ENCODE data around the gene CRYBG1.

Gene CRYBG1

DNA sequence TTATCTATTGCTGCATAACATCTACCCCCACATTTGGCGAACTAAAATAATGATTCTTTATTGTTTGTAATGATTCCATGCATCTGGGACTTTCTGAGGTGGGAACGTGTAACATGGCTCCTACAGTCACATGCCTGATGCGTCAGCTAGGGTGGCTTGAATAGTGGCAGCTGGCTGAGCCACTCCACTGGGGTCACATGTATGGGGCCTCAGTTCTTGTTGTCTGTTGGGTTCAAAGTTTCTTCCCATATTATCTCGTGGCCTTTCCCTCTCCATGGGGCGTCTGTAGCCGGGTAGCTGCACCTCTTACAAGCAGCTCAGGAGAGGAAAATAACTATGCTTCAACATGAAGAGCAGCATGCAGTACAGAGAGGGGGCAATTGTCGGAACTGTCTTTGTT, 69.9 kb downstream of the CRYBG1 start:
- DNase-seq = no peak

DNA sequence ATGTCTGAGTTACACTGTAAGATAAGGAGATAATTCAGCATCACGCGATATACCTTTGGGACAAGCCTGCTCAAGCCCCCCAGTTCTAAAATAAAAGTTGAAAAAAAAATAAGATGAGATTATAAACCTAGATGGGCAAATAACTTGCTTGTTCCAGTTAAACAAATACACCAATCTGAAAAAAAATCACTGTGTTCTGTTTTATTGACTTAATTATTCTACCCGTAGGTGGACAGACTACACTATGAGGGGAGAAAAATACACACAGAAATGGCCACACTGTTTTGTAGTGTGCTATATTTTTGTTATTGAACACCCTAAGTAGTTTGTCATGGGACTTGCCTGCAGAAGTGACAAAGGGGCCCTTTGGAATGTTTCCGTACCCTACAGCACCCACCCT, 70.9 kb downstream of the CRYBG1 start:
- DNase-seq = no peak

DNA sequence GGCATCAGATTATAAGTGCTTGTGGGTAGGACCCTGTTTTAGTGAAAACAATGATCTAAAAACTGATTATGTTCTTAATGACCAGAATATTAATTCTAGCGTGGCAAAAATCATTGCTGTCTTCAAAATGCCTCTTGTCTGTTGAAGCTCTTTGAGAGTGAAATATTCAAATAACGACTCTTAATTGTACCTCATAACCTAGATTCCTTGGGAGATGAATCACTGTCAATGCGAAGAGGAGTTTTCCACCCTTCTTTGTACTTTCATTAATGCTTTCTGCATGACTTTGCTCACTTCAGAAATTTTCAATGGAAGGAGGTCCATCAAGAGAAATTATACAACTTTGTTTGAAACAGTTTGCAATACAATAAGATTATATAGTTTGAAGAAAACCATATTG, 71.5 kb downstream of the CRYBG1 start:
- DNase-seq = no peak

DNA sequence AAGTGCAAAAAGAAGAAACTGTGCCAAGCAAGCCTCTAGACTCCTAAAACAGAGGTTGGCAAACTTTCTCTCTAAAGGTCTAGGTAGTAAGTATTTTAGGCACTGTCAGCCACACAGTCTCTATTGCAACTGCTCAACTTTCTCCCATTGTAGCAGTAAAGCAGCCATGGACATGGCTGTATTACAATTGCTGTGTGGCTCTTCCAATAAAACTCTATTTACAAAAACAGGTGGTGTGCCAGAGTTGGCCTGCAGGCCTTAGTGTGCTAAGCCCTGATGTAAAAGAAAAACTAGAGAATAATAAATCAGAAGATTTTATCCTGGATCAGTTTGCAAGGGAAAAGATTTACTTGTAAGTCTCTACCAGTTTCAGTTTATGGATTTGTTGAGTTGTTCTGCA, 74.0 kb downstream of the CRYBG1 start:
- DNase-seq = no peak

DNA sequence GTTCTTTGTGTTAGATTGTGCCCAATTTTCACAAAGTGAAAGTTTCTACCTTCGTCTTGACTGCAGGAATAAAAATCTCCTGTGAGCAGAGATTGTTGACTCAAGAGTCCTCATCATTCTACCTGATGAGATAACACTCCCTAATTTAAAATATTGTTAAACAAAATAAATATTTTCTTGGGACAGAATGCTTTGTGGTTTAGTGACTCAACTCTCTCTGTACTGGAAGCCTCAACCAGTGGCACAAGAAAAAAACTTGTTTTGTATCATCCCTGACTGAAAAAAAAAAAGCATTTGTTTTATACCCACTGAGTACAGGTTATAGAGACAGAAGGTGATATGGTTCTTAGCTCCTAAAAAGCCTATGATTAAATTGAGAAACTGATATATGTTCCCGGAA, 78.9 kb downstream of the CRYBG1 start:
- DNase-seq = no peak

DNA sequence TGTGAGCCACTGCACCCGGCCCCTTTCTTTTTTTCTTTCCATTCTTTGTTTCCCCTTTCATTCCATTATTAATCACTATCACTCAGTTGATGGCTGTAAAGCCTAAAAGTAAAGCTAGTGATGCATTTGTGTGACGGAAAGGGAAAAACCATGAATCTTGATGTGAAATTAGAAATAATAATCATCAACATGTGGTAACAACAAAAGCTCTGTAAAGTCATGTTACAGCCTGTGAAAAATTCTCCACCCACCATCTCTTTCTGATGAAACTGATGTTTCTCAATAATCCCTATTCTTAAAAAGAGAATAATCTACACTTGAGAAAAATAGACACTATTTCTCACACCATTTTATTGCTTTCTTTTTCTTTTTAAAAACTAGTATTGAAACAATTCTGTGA, 80.0 kb downstream of the CRYBG1 start:
- no peak for DNase-seq

DNA sequence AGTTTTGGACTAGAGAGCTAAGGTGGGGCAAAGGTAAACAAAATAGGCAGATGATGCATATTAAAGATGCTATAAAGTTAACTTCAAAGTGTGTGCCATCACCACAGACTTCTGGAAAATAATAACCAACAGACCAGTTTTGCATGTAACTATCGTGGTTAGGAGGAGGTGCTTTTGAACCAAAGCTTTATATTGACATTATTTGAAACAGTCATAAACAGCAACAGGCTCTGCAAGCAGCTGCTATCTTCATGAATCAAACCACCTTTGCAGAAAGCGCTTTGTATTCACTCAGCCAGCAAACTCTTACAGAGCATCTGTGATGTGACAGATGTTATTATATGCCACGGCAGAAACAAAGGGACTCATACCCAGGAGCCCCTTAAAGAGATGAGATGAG, 81.9 kb downstream of the CRYBG1 start:
- DNase-seq = no peak

DNA sequence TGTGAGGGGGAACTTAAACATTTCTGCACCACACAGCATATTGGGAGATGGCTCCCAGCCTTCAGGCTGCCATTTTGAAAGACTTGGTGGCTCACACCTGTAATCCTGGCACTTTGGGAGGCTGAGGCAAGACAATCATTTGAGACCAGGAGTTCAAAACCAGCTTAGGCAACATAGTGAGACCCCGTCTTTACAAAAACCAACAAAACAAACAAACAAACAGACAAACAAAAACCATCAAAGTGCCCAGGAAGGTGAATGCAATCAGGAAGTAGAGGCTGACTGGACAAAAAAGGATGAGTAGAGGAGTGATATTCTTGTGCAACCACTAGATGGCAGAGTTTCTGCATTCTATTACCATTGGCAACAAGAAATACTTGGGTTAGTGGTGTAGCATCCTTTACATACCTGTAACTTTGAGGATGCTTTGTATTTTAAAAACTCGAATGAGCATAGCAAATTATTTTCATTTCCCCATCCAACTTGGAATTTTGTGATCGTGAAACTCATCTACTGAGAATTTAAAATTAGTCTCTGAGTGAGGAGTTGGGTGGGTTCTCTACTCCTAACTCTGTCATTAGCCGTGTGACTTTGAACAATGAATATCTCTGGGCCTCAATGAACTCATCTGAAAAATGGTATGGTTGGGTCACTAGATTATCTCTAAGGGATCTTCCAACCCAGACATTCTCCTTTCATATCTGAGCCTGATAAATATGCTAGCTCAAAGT, 84.4 kb downstream of the CRYBG1 start:
- DNase-seq = peak; percentile 67

DNA sequence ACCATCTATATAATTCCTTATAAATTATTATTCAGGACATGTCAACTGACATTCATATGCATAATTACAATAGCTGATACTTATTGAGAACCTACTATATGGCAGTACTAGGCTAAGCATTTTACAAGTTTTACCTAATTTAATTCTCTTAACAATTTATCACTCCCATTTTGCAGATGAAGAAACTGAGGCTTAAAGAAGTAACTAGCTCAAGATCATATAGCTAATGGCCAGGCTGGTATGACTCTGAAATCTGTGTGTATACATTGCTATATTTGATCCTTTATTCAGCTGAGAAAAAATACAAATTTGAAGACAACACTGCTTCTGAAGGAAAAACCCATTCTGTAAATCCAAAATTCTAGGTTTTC, 85.0 kb downstream of the CRYBG1 start:
- DNase-seq = no peak

DNA sequence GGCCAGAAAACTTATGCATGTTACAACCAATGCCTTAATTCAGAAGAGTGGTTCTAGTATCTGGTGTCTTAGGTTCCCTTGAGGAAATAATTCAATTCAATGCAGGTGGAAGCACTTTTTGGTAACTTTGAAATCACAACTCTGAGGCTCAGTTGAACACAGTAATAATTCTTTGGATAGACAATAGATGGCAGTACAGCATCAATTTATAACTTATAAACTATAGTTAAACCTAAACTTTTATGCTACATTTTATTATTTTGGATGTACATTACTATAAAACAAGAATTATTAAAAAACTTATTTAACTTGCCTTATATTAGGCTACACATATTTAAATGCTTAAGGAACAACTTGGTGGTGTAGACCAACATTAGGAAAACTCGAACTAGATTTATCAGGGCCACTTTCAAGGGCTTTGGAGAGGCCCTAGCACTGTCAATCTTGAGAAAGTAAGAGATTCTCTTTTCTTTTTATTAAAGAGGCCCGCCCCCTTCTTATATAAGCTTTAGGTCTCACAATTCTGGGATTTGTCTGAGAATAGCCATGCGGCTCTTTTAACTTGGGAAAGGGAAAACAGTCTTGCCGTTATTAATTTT, 85.9 kb downstream of the CRYBG1 start:
- DNase-seq = no peak

DNA sequence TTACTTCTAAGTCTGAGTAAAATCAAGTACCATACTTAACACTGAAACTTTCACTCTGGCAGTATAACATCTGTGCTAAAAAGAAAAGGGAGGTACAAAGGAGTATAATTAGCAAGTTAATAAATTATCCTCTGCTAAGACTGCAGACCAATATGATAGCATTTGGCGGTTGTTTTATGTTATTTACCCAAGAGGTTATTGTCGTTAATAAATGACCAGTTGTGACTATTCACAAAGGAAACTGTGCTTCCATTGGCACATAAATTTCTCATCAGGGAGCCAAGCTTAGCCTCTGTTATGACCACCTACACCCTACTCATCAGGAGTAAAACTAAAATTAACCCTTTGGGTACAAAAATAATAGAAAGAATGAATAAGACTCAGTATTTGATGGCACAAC, 86.5 kb downstream of the CRYBG1 start:
- DNase-seq = no peak

DNA sequence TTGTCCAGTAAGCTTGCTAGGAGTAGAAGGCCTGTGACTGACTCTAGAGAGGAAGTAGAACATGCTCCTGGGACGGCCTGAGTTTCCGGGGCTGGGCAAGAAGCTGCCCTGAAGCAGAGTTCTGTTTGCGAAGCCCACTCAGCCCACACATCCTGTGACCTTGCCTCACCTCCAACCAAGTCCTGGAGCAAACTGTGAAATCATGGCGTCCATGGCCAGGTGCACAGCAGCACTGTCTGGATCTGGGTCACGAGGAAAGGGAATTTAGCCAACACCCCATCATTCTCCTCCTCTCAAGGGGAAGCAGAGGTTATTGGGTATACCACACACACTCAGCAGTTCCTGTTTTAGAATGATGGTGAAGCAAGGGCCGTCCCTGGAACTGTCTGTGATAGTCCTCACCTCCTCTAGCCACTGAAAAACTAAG, 87.5 kb downstream of the CRYBG1 start:
- DNase-seq = no peak

DNA sequence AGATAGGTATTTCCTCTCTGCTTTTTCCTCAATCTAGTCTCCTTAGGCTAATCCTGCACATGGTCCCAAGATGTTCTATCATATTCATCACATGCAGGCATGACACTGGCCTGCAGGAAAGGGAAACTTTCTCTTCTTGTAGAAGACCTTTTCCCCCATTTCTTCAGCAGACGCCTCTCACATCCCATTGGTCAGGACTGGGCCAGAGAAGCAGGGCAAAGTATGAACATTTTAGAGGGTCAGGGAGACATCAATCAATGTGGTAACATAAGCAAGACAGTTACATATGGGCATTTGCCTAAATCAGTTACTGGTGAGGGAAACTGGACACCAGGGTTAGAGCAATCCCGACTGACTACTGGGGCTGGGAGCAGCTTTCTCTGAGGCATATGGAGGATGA, 90.1 kb downstream of the CRYBG1 start:
- DNase-seq = no peak

DNA sequence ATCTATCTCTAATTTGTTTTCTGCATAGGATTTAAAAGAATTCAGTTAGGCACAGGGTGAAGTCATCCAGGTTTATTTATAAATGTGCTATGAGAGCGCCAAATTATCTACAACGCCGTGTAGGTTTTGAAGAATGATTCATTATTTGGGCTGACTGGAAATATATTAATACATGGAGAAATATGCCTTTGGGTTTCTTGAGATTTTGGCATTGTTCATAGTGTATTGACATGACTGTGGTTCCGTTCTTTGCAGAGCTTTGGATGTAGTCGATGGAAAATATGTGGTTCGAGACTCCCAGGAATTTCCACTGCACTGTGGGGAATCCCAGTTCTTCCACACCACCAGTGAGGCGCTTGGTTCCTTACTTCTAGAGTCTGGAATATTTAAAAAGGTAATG, 90.9 kb downstream of the CRYBG1 start:
- DNase-seq = no peak

DNA sequence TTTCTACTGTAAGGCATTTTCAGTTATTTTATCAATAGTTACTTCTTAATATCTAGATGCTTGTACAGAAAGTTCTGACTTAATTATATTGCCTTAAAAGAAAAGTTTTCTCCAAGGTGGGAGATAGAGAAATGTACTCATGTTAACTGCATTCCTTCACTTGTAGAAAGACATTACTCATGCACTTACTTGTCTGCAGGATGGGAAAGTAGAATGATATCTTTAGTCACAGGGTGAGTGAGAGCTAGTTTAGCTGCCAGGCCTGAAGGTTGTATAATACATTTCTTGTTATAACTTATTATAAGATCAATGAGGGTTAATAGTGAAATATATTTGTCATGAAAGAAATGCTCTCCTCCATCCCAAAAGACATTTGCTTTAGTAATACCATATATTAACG, 92.1 kb downstream of the CRYBG1 start:
- DNase-seq = no peak

DNA sequence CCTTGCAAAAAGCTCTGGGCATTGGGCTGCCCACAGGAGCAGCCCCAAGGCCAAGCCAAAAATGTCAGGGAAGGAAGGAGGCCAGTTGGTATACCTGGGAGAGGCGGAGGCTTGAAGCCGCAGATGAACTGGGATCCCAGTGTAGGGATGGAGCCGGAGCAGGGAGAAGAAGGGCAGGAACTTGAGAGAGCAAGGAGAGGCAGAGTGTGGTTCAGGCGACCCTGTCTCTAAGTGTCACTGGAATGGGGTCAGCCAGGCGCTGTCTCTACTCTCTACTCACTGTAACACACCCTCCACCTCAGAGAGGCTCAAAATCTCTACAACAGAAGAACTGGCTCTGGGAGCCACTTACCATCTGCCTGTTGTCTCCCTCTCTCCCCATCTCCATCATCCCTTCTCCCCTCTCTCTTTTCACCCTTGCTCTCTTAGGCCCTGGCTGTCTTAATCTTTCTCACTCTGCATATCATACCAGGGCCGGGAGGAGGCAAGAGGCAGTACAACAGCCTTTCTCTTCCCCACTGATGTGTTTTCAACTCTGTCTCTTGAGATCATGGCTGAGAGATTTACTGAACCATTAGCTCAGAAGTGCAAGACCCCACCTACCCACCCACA, 93.3 kb downstream of the CRYBG1 start:
- no peak for DNase-seq

DNA sequence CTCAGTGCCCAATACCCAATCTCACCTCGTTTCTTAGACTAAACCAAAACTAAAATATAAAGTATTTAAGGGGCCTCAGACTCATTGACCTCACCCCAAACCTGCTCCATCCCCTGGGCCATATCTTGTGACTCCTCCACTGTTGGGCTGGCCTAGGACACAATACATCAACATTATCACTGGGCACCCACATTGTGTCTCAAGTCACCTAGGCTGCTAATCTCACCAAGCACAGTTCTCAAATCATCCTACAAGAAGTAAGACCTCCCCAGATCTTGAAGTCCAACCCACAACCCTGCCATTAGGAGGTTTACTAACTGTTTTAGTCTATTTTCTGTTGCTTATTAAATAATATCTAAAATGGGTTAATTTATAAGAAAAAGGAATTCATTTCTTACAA, 96.2 kb downstream of the CRYBG1 start:
- DNase-seq = no peak

DNA sequence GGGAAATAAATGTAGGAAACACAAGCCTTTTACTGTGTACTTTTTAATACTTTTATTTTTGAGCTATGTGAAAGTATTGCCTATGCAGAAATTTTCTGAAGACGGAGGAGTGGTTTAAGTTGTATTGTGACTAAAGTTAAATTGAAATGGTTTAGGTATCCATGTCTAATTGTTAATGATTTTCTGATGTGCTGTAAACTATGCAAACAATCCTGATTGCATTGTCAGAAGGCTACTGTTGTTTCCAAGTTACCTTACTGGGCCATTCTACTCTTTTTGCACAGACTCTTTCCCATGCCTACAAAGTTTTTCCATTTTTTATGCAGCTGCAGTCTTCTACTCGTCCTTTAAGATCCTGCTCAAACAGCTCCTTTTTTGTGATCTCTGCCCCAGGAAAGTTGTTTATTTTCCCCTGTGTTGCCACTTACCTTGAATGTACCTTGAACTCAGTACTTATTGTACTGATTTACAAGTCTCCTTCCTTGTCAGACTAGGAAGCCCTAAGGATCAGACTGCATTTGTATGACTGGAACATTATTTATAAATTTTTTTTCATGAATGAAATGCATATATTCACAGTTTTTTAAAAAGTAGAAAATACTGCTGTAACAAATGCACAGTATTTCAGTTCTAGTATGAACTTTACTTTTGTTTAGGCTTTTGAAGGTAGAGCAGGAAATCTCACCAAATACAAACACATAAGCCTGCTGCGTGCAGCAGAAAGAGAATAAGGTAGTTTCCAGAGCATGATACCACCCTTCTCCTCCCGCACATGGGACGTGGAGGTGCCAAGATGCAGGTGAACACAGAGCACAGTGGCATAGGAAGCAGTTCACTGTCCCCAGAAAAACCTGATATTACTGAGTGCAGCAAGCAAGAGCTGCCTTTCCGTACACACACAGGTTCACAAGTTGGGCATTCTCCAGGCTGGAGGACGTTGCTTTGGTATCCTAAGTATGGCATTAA, 97.8 kb downstream of the CRYBG1 start:
- DNase-seq = no peak

DNA sequence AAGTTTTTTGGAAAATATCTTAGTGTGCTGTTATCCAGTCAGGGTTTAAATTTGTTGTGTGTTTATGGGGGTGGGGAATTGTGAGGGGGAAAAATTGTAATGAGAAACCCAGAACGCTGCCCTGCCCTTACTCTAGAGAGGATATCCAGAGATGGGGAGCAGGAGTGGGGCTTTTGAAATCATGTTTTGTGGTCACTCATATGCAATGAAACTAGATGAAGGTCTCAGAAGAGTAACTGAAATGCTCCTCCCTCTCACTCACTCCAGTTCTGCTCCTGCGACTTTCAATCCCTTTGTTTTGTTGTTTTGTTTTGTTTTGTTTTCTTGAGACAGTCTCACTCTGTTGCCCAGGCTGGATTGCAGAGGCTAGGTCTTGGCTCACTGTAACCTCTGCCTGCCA, 100.0 kb downstream of the CRYBG1 start:
- no peak for DNase-seq

DNA sequence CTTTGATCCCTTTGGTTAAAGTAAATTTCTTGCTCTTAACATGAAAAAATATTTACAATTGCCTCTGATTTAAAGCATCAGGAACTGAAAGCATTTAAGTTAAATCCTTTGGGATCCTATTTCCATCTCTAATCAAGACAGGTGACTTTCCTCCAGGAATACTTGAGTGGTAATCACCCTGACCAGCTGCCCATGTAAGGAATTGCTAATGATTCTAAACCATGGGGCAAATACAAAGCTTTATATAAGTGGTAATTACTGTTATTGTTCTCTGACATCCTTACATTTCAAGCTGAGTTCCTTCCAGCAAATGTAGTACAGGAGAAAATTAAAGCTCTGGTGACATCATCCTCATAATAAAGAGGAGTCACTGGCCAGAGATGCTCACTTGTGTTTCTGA, 100.6 kb downstream of the CRYBG1 start:
- no peak for DNase-seq

DNA sequence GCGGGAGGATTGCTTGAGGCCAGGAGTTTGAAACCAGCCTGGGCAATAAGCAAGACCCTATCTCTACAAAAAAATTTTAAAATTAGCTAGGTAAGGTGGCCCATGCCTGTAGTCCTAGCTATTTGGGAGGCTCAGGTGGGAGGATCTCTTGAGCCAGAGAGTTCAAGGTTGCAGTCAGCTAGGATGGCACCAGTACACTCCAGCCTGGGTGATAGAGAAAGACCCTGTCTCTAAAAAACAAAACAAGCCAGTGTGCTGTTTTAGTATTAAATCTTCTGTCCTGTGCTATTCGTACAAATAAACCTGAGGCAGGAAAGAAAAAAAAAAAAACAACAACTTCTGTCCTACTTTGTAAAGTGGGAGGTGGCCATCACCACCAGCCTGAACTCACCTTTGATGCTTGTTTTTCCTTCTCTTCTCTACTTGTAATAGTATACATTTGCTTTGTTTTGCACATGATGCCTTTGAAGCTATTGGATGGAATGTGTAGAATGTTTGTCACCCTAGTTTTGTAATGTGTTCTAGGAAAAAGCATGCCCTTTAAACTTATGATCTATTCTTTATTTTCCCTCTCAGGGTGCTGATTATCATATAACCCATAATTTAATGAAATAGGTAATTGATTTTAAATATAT, 102.5 kb downstream of the CRYBG1 start:
- DNase-seq = no peak

DNA sequence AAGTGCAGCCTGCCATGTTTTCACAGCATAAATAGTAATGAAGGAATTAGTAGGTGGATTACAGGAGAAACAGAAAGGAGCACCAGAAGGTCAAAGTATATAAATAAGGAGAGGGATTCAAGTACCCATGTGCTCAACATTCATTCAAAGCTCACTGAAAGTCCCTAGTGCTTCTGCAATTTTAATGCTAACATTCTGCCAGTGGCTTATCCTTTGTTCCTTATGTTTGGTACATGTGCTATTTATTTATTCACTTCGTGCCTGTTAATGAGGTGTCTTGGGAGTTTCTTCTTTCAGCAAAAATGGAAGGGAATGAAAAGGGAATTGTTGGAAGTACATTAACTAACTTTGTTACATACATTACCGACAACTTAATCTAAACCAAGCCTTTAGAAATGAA, 105.7 kb downstream of the CRYBG1 start:
- DNase-seq = no peak

DNA sequence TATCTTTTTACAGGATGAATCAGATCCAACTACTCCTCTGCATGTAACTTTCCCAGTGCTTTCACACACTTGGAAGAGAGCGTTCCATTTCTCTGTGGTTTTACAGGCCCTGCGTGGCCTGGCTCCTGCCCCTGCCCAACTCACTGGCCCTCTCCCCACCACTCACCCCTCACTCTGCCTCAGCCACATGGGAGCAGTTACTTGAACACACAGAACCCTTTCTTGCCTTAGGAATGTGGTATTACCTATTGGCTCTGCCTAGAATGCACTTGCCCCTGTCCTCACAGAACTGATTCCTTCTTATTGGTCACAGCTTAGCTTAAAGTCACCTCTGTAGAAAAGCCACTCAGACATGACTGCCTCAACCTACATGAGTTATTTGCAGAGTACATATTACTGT, 108.4 kb downstream of the CRYBG1 start:
- DNase-seq = no peak

All from NCI-H1436 (cell line).